NCI-H69 (cell line): ENCODE measurements around the gene LIF.

Source experiments
- DNase-seq: peaks from one replicate; lab custom pipeline; 2025; lab: John Stamatoyannopoulos, UW

The LIF gene

DNA sequence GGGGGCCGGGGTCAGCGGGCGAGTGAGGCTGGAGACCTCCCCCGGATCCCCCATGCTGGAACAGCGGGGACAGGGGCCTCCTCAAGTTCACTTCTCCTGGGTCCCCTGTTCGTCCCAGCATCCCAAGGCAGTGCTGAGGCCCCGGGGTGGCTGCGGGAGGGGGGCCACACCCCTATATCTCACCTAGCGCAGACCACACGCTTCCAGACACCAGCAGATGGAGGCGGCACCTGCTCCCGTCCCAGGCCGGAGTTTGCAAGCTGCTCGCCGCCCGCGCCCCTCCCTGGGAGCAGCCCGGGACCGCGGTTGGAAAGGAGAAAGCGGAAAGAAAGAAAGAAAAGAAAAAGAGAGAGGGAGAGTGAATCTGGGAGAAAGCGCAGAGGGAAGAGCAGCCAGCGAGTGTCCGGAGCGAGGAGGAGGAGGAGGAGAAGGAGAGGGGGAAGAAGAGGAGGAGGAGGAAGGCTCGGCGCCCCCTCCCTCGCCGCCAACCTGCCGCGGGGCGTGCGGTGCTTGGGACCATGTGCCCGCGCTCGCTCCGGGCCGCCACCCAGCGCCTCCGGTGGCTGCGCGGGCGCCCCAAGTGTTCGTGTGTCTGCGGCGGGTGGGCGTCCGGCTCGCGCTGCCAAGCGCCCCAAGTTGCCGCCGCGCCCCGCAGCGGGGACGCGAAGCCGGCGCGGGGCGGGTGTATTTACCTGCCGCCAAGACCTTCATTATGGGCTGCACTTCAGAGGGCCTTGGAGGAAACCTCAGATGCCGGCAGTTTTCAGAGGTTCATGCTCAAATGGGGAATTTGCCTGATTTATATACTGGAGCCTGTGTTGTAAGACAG is at the start of gene LIF:
Gene LIF (minus strand): TSS at position 775 of the 829 bp plus-strand sequence. CDS start 64 bp downstream, at position 711.
- peak; percentile 52 for DNase-seq

GRCh38 chr22:30296324-30296723 is 49.8 kb upstream of the LIF start:
- no peak for DNase-seq

DNA sequence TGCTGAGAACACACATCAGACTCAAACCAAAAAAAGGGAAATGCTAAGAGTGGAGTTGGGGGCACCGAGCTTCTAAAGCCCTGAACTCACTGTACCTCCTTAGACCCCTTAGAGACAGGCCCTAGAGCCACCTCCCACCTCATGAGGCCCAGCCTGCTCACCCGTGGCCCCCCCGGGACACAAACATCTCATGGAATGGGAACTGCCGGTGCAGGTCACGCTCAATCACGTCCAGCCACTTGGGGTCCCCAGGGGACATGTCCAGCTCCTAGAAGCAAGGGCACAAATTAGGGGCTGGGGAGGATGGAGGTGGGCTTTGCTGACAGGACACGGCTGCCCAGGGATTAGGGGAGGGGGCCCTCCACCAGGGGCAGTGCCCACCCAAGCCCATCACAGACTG is 49.0 kb upstream of the LIF start:
- no peak for DNase-seq

DNA sequence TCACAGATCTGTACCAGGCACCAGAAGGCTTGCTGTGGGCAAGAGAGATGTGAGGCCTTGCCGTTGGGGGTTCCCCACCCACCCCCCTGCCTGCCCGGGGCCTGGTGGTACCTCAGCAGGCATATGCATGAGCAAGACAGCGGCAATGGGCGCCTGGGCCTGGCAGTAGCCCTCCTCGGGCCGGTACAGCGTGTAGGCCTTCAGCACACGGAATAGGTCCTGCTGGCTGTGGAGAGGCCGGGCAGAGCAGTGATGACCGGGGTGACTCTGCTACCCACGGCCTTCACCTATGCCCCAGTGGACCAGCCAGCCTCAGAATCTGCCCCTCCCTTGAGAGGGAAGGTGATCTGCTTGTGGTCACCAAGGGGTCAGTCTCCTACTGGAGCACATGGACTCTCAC is 48.3 kb upstream of the LIF start:
- no peak for DNase-seq

- peak; percentile 21 for DNase-seq
These were observed 47.5 kb upstream of the LIF start for GRCh38 chr22:30294066-30294465.

GRCh38 chr22:30293026-30293425 is 46.5 kb upstream of the LIF start:
- DNase-seq, result no peak

DNA sequence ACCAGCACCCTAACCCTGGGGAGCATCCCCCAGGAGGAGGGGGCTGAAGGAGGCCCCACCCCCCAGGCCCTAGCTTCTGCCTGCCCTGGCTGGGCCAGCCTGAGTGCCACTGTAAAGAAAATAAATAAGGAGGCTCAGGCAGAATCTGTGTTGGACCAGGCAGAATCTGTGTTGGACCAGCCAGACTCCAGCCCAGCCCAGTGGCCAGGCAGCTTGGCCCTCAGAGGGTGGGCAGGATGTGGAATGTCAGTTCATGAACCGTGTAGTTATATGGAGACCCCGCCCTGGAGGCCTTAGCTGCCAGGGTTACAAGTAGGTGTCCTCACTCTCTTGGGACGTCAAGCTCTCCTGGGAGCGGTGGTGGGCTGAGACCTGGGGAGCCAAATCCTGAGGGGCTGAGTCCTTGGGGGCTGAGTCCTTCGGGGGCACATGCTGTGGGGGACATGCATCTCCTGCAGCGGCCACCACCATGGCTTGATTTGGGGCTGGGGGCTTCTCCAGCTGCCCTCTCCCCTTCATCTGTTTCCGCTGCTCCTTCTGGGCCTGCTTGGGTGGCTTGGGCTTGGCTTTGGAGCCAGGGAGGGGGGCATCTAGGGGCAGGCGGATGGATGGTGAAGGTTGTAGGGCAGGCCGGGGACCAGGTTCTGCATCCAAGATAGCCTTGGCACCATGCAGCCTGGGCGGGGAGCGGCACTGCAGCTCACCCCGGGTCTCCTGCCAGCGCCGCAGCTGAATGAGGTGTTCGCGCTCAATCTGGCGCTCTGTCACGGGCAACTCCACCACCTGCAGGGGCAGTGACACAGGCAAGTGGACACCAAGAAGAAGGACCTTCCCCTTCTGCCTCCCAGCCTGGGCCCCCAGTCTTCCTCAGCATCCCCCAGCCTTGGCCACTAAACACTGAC is 45.8 kb upstream of the LIF start:
- no peak for DNase-seq

GRCh38 chr22:30291058-30291892 is 44.7 kb upstream of the LIF start:
- peak; percentile 60 for DNase-seq

GRCh38 chr22:30290342-30291057 is 43.9 kb upstream of the LIF start:
- DNase-seq, result peak; percentile 60

- DNase-seq, result no peak
These were observed 43.4 kb upstream of the LIF start for GRCh38 chr22:30289980-30290313.

DNA sequence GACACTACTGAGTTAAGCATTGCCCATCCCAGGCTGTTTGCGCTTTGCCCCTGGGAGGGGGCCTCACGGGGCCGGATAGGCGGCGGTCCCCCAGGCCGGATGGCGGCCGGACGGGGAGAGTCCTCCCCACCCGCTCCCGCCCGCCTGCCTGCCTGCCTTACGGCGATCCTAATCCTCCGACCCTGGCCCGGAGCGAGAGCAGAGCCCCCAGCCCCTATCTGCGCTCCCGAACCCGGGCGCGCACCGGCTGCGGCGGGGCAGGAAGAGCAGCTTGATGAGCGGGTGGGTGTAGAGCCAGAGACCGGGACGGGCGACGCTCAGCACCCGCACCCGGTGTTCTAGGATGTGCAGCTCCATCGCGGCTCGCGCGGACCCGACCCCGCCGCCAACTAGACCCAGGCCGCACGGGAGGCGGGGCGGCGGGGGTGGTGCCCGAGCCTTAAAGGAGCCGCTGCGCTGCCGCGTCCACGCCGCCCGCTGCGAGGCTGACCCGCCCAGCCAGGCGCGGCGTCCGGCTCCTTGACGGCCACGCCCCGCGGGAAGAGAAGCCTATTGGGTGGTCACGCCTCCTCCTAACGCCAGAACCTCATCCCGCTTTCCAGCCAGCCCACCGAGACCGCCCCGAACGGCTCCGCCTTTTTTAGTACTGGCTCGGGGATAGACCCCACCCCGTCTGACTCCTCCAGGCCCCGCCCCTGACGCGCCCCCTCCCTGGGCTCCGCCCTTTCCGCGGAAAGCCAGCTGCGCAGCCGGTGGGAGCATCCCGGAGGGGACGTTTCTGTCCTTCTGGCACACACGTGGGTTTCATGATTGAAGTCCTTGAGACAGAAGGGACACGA is 42.8 kb upstream of the LIF start, which contains the start of gene CASTOR1:
Gene CASTOR1 (minus strand): TSS at position 365 of the 839 bp plus-strand sequence. CDS start 8 bp downstream, at position 357.
- peak; percentile 99 for DNase-seq

GRCh38 chr22:30288419-30289140 is 42.0 kb upstream of the LIF start:
- no peak for DNase-seq

- DNase-seq, result peak; percentile 79
These were observed 41.3 kb upstream of the LIF start for GRCh38 chr22:30287648-30288418.

- peak; percentile 61 for DNase-seq
These were observed 40.5 kb upstream of the LIF start for GRCh38 chr22:30286813-30287647.

DNA sequence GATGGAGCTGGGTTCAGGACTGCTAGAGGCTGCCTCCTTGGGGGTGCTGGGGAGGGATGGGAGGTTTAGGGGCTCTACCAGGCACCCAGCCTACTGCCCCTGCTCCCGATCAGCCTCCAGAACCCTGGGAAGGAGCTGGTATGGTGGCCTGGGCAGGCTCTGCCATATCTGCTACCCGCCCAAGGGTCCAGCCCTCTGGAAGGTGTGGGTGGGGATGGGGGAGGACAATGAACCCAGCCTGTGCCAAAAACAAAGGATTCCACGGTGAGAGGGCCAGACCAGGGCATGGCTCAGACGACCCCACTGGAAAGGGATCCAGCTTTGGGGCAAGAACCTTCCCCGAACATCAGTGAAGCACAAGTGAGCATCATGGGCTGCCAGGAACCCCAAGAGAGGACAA is 39.8 kb upstream of the LIF start:
- no peak for DNase-seq

DNA sequence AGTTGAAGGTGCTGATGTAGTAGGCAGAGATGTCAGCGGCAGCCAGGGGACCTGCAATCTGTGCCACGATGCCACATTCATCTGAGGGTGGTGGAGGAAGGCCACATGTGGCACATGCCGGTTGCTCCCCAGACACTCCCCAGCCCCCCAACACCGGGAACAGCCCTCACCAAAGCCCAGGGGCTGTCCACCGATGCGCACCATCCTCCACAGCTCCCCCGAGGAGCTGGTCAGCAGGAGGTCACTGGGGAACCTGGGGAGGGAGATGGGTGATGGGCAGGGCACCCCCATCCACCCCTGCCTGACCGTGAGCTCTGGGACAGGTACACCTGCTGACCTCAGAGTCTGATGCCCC is 39.3 kb upstream of the LIF start:
- DNase-seq, result no peak

DNA sequence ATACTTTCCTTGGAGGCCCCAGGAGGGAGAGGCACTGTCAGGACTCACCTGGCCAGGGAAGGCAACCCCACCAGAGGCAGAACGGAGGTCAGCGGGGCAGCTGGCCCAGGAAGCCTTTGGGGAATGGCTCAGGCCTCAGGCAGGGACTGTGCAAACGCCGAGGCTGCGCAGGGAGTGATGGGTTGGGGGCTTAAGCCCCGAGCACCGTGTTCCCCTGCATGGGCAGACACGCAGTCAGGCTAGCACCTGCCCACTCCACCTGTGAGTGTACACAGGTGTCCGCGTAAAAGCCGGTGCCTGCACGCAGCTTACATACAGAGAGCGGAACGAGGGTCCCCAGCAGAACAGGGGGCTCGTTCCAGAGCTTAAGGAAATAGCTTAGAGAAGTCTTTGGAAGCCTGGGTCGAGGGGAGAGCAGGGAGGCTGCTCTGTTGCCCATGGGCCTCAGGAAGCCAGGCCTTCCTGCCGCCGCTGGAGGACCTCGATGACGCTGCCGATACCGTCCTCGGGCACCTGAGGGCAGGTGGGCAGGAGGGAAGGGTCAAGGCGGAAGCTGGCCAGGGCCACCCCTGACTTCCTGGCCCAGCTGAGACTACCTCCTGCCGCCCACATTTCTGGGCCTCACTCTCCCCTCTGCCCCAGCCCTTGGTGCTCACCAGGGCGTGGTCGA is 38.8 kb upstream of the LIF start:
- no peak for DNase-seq

DNA sequence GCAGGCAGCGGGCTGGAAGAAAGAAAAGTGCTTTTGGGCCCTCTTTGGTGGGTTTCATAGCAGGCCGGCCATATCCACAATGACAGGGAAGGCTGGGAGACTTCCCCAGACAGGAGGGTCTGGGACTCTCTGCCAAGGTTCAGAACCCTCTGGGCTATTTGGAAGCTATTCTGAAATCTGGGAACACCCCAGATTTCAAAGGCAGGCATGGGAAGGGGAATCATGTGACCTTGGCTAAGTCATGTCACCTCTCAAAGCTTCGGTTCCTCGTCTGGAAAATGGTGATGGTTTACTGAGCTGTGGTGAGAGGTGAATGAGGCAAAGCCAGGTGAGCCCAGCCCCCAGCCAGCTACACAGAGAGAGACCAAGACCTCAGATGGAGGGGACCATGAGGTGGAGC is 38.1 kb upstream of the LIF start:
- no peak for DNase-seq
